ENCODE results near the gene SNX10. TPM values are rescaled to one million over a fixed set of nuclear protein-coding genes. Genes with fewer than 3 reads are reported as not detected.
"Not testable (repeated sequence)": the region's sequence is repeated elsewhere in the genome, so short reads cannot be mapped to it uniquely, and the experiment has no call there.

Gene SNX10
- 16.2 and 17.6 TPM in 2 replicates for total RNA-seq (2014; rRNA removed; shearing (Covaris generic))

- Histone ChIP-seq H3K4me3 (ENCODE audit: insufficient read depth, low read depth, low read length) (peak within 1 kb of the TSS; percentile 68), H3K27me3 (ENCODE audit: control insufficient read depth, insufficient read depth, low read length) (no peaks in the 10 kb centered on the region), H3K36me3 (replicated peaks; ENCODE audit: control insufficient read depth, insufficient read depth, low read length) (no peaks in the 10 kb centered on the region)
- DNase-seq = peak; percentile 84
These were observed at the start of gene SNX10 for GRCh38 chr7:26291699-26292538. Gene SNX10, plus strand, starts transcription at chr7:26291862. Its CDS starts 54,581 bp downstream, at chr7:26346443.

- Histone ChIP-seq H3K4me3 (ENCODE audit: insufficient read depth, low read depth, low read length) (no peak overlapping the region), H3K27me3 (ENCODE audit: control insufficient read depth, insufficient read depth, low read length) (no peaks in the 10 kb centered on the region), H3K36me3 (replicated peaks; ENCODE audit: control insufficient read depth, insufficient read depth, low read length) (no peaks in the 10 kb centered on the region)
- no peak for DNase-seq
These were observed 46.5 kb upstream of the SNX10 start for GRCh38 chr7:26245150-26245549.

GRCh38 chr7:26250239-26250638, 41.4 kb upstream of the SNX10 start:
- no peaks in the 10 kb centered on the region for H3K27me3 ChIP-seq (ENCODE audit: control insufficient read depth, insufficient read depth, low read length)
- no peak overlapping the region for H3K4me3 ChIP-seq (ENCODE audit: insufficient read depth, low read depth, low read length)
- DNase-seq = no peak
- no peaks in the 10 kb centered on the region for H3K36me3 ChIP-seq (replicated peaks; ENCODE audit: control insufficient read depth, insufficient read depth, low read length)

- not testable (repeated sequence) for DNase-seq; H3K4me3 ChIP-seq (ENCODE audit: insufficient read depth, low read depth, low read length); H3K27me3 ChIP-seq (ENCODE audit: control insufficient read depth, insufficient read depth, low read length); H3K36me3 ChIP-seq (replicated peaks; ENCODE audit: control insufficient read depth, insufficient read depth, low read length)
These were observed 29.8 kb upstream of the SNX10 start for GRCh38 chr7:26261866-26262265.

GRCh38 chr7:26265065-26265464, 26.6 kb upstream of the SNX10 start:
- no peaks in the 10 kb centered on the region for H3K27me3 ChIP-seq (ENCODE audit: control insufficient read depth, insufficient read depth, low read length)
- no peaks in the 10 kb centered on the region for H3K36me3 ChIP-seq (replicated peaks; ENCODE audit: control insufficient read depth, insufficient read depth, low read length)
- no peak for DNase-seq
- no peak overlapping the region for H3K4me3 ChIP-seq (ENCODE audit: insufficient read depth, low read depth, low read length)

- no peak overlapping the region for H3K4me3 ChIP-seq (ENCODE audit: insufficient read depth, low read depth, low read length)
- no peaks in the 10 kb centered on the region for H3K27me3 ChIP-seq (ENCODE audit: control insufficient read depth, insufficient read depth, low read length)
- no peaks in the 10 kb centered on the region for H3K36me3 ChIP-seq (replicated peaks; ENCODE audit: control insufficient read depth, insufficient read depth, low read length)
- no peak for DNase-seq
These were observed 26.1 kb upstream of the SNX10 start for GRCh38 chr7:26265499-26266075.

GRCh38 chr7:26267601-26268166, 24.0 kb upstream of the SNX10 start:
- H3K4me3 ChIP-seq (ENCODE audit: insufficient read depth, low read depth, low read length) = no peak overlapping the region
- H3K27me3 ChIP-seq (ENCODE audit: control insufficient read depth, insufficient read depth, low read length) = no peaks in the 10 kb centered on the region
- no peaks in the 10 kb centered on the region for H3K36me3 ChIP-seq (replicated peaks; ENCODE audit: control insufficient read depth, insufficient read depth, low read length)
- no peak for DNase-seq

GRCh38 chr7:26275213-26275612, 16.4 kb upstream of the SNX10 start:
- no peaks in the 10 kb centered on the region for H3K36me3 ChIP-seq (replicated peaks; ENCODE audit: control insufficient read depth, insufficient read depth, low read length)
- H3K27me3 ChIP-seq (ENCODE audit: control insufficient read depth, insufficient read depth, low read length) = no peaks in the 10 kb centered on the region
- no peak overlapping the region for H3K4me3 ChIP-seq (ENCODE audit: insufficient read depth, low read depth, low read length)
- DNase-seq = no peak

GRCh38 chr7:26278770-26279169, 12.9 kb upstream of the SNX10 start:
- Histone ChIP-seq H3K36me3 (replicated peaks; ENCODE audit: control insufficient read depth, insufficient read depth, low read length) (no peaks in the 10 kb centered on the region), H3K27me3 (ENCODE audit: control insufficient read depth, insufficient read depth, low read length) (no peaks in the 10 kb centered on the region), H3K4me3 (ENCODE audit: insufficient read depth, low read depth, low read length) (no peak overlapping the region)
- no peak for DNase-seq

- Histone ChIP-seq H3K36me3 (replicated peaks; ENCODE audit: control insufficient read depth, insufficient read depth, low read length) (no peaks in the 10 kb centered on the region), H3K4me3 (ENCODE audit: insufficient read depth, low read depth, low read length) (no peak overlapping the region), H3K27me3 (ENCODE audit: control insufficient read depth, insufficient read depth, low read length) (no peaks in the 10 kb centered on the region)
- no peak for DNase-seq
These were observed 12.3 kb upstream of the SNX10 start for GRCh38 chr7:26279405-26279804.

GRCh38 chr7:26280097-26280496, 11.6 kb upstream of the SNX10 start:
- no peak for DNase-seq
- H3K36me3 ChIP-seq (replicated peaks; ENCODE audit: control insufficient read depth, insufficient read depth, low read length) = no peaks in the 10 kb centered on the region
- H3K4me3 ChIP-seq (ENCODE audit: insufficient read depth, low read depth, low read length) = no peak overlapping the region
- H3K27me3 ChIP-seq (ENCODE audit: control insufficient read depth, insufficient read depth, low read length) = no peaks in the 10 kb centered on the region

- H3K36me3 ChIP-seq (replicated peaks; ENCODE audit: control insufficient read depth, insufficient read depth, low read length) = no peaks in the 10 kb centered on the region
- H3K27me3 ChIP-seq (ENCODE audit: control insufficient read depth, insufficient read depth, low read length) = no peaks in the 10 kb centered on the region
- no peak for DNase-seq
- no peak overlapping the region for H3K4me3 ChIP-seq (ENCODE audit: insufficient read depth, low read depth, low read length)
These were observed 10.9 kb upstream of the SNX10 start for GRCh38 chr7:26280723-26281122.

GRCh38 chr7:26284477-26284876, 7.2 kb upstream of the SNX10 start:
- no peaks in the 10 kb centered on the region for H3K27me3 ChIP-seq (ENCODE audit: control insufficient read depth, insufficient read depth, low read length)
- no peak overlapping the region for H3K4me3 ChIP-seq (ENCODE audit: insufficient read depth, low read depth, low read length)
- no peaks in the 10 kb centered on the region for H3K36me3 ChIP-seq (replicated peaks; ENCODE audit: control insufficient read depth, insufficient read depth, low read length)
- DNase-seq = no peak

- DNase-seq = no peak
- Histone ChIP-seq H3K27me3 (ENCODE audit: control insufficient read depth, insufficient read depth, low read length) (no peaks in the 10 kb centered on the region), H3K4me3 (ENCODE audit: insufficient read depth, low read depth, low read length) (no peak overlapping the region), H3K36me3 (replicated peaks; ENCODE audit: control insufficient read depth, insufficient read depth, low read length) (no peaks in the 10 kb centered on the region)
These were observed 6.5 kb upstream of the SNX10 start for GRCh38 chr7:26284995-26285632.

GRCh38 chr7:26286157-26286556, 5.5 kb upstream of the SNX10 start:
- Histone ChIP-seq H3K4me3 (ENCODE audit: insufficient read depth, low read depth, low read length) (no peak overlapping the region), H3K36me3 (replicated peaks; ENCODE audit: control insufficient read depth, insufficient read depth, low read length) (no peaks in the 10 kb centered on the region), H3K27me3 (ENCODE audit: control insufficient read depth, insufficient read depth, low read length) (no peaks in the 10 kb centered on the region)
- no peak for DNase-seq

Data from H7 (cell line).